ENCODE measurements around the gene DMP1.
"Not testable (repeated sequence)": the region's sequence is repeated elsewhere in the genome, so short reads cannot be mapped to it uniquely, and the experiment has no call there.

DMP1 gene

GRCh38 chr4:87690947-87691346, 40.9 kb downstream of the DMP1 start:
- not testable (repeated sequence) for DNase-seq

- DNase-seq = not testable (repeated sequence)
Observed at GRCh38 chr4:87692060-87692459, 42.0 kb downstream of the DMP1 start.

- DNase-seq = no peak
Observed at GRCh38 chr4:87697272-87697671, 47.2 kb downstream of the DMP1 start.

- no peak for DNase-seq
Observed at GRCh38 chr4:87697945-87698344, 47.9 kb downstream of the DMP1 start.

- no peak for DNase-seq
Observed at GRCh38 chr4:87698394-87698793, 48.3 kb downstream of the DMP1 start.

- no peak for DNase-seq
Observed at GRCh38 chr4:87704001-87704400, 53.9 kb downstream of the DMP1 start.

GRCh38 chr4:87707279-87707918, 57.3 kb downstream of the DMP1 start:
- DNase-seq = no peak

All from activated CD4-positive, alpha-beta T cell treated with anti-CD3 and anti-CD28 coated beads, Interleukin-2, amount 50 U/mL, for 16 hours (primary cell).